Right ventricle myocardium inferior (tissue), 1 donor: ENCODE results near the gene ADAM12. TPM values are rescaled to one million over a fixed set of nuclear protein-coding genes. Genes with fewer than 3 reads are reported as not detected.

Experiments used
- ATAC-seq: fragments of 200-7000 bp; cut with Tn5 transposase; one replicate; pipeline ENCODE4 v1.9.1; 2020; ENCODE audit warnings: mild to moderate bottlenecking, moderate library complexity
- DNase-seq: peaks from one replicate; pipeline ENCODE4 v3.0.0; 2021; ENCODE audit errors: missing footprints
- intact Hi-C: fragments of 100-400 bp; cut with DNase I; formaldehyde crosslinking; loops from one replicate; pipeline ENCODE4 v1.11.0; 2022
- total RNA-seq: library from RNA; stranded (reverse); fragmentation: NEBNext Ultra II Directional; extraction: Animal tissue kit (Norgen Biotek cat#: 25700); gene quantifications from one replicate; pipeline ENCODE4 v1.2.1, GENCODE V29; 2021
- donor health status: DM: no; HTN: yes; CAD: no; lungs with severe emphysema.

Gene ADAM12
- total RNA-seq, 1 donor from 2014 or later, result 0.35 TPM

GRCh38 chr10:126227762-126228134, 160.5 kb downstream of the ADAM12 start:
- DNase-seq, result no peak
- intact Hi-C loops, result no loop called here
- no peak for ATAC-seq

GRCh38 chr10:126226988-126227761, 161.1 kb downstream of the ADAM12 start:
- no peak for ATAC-seq
- no peak for DNase-seq
- intact Hi-C loops, result no loop called here

GRCh38 chr10:126226205-126226604, 162.1 kb downstream of the ADAM12 start:
- no peak for DNase-seq
- ATAC-seq, result no peak
- intact Hi-C loops, result no loop called here

- DNase-seq (no peak), ATAC-seq (peak; percentile 77)
- intact Hi-C loops, result no loop called here
Observed at GRCh38 chr10:126225672-126226008, 162.6 kb downstream of the ADAM12 start.

- intact Hi-C loops, result no loop called here
- no peak for DNase-seq
- no peak for ATAC-seq
Observed at GRCh38 chr10:126224967-126225671, 163.2 kb downstream of the ADAM12 start.

- intact Hi-C loops, result no loop called here
- DNase-seq (no peak), ATAC-seq (no peak)
Observed at GRCh38 chr10:126223512-126224067, 164.7 kb downstream of the ADAM12 start.

- ATAC-seq (peak; percentile 51), DNase-seq (no peak)
- intact Hi-C loops, result no loop called here
Observed at GRCh38 chr10:126222736-126223511, 165.4 kb downstream of the ADAM12 start.

GRCh38 chr10:126221874-126222273, 166.4 kb downstream of the ADAM12 start:
- intact Hi-C loops, result no loop called here
- no peak for ATAC-seq

GRCh38 chr10:126218778-126219649, 169.3 kb downstream of the ADAM12 start:
- ATAC-seq (no peak), DNase-seq (no peak)
- intact Hi-C loops, result no loop called here

More at GRCh38 chr10:126221874-126222273, 166.4 kb downstream of the ADAM12 start:
- no peak for DNase-seq

- intact Hi-C loops, result no loop called here
- ATAC-seq (no peak), DNase-seq (no peak)
Observed at GRCh38 chr10:126218174-126218573, 170.1 kb downstream of the ADAM12 start.

GRCh38 chr10:126216632-126216961, 171.7 kb downstream of the ADAM12 start:
- intact Hi-C loops, result no loop called here
- ATAC-seq, result no peak

GRCh38 chr10:126215746-126216631, 172.3 kb downstream of the ADAM12 start:
- ATAC-seq, result no peak
- DNase-seq, result no peak
- intact Hi-C loops, result no loop called here

More at GRCh38 chr10:126216632-126216961, 171.7 kb downstream of the ADAM12 start:
- no peak for DNase-seq

- ATAC-seq, result no peak
- DNase-seq, result no peak
- intact Hi-C loops, result no loop called here
Observed at GRCh38 chr10:126214679-126215078, 173.6 kb downstream of the ADAM12 start.

GRCh38 chr10:126214021-126214420, 174.3 kb downstream of the ADAM12 start:
- ATAC-seq (no peak), DNase-seq (no peak)
- intact Hi-C loops, result no loop called here

GRCh38 chr10:126212738-126213137, 175.5 kb downstream of the ADAM12 start:
- DNase-seq (no peak), ATAC-seq (no peak)
- intact Hi-C loops, result no loop called here

GRCh38 chr10:126210051-126210651, 178.1 kb downstream of the ADAM12 start:
- DNase-seq (no peak), ATAC-seq (no peak)
- intact Hi-C loops, result no loop called here

- ATAC-seq, result no peak
- no peak for DNase-seq
- intact Hi-C loops, result no loop called here
Observed at GRCh38 chr10:126209451-126209850, 178.8 kb downstream of the ADAM12 start.
